ENCODE measurements around the gene SCUBE3.

Gene SCUBE3

DNA sequence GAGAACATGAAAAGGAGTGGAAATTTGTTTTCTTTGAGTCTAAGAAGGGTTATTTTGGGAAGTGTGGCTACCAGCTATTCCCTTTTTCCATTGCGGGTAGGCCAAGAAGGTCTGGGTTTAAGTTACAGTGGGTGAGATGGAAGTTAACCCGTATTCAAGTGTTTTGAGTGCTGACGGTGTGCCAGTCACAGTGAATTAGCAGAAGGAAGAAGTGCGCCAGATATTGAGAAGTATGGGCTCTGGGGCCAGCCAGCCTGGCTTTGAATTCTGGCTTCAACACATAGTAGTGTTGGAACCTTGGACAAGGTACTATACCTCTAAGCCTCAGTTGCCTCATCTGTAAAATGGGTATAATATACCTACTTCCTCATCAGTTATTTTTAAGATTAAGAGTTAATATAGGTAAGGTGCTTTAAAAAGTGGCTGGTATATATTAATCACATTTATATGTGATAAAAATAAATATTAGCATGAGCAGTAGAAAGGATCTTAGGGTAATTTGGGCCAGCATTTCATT, 62.0 kb downstream of the SCUBE3 start:
- DNase-seq (ENCODE audit: low spot score): no peak
- H3K27ac ChIP-seq: peak overlapping the region; percentile 54 to 80
- no peak overlapping the region for H3K4me3 ChIP-seq
- TF ChIP-seq, protein P1, sequence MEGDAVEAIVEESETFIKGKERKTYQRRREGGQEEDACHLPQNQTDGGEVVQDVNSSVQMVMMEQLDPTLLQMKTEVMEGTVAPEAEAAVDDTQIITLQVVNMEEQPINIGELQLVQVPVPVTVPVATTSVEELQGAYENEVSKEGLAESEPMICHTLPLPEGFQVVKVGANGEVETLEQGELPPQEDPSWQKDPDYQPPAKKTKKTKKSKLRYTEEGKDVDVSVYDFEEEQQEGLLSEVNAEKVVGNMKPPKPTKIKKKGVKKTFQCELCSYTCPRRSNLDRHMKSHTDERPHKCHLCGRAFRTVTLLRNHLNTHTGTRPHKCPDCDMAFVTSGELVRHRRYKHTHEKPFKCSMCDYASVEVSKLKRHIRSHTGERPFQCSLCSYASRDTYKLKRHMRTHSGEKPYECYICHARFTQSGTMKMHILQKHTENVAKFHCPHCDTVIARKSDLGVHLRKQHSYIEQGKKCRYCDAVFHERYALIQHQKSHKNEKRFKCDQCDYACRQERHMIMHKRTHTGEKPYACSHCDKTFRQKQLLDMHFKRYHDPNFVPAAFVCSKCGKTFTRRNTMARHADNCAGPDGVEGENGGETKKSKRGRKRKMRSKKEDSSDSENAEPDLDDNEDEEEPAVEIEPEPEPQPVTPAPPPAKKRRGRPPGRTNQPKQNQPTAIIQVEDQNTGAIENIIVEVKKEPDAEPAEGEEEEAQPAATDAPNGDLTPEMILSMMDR (IDR thresholded peaks at IDR 0.05): no peak

DNA sequence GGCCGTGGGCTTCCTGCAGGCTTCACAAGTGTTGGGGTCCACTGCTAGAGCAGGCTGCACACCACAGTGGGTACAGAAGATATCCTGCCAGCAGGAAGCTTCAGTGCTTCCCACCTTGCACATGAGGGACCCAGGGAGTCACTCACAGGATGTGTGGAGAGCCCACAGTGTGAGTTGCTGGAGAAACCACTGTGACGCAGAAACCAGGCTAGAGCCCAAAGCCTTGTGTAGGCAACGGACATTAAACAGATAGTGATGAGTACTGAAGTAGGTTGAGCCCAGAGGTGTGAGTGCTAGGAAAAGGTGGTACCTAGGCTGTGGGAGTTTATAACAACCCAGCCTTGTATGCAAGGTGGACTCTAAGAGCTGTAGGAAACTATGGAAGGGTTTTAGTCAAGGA, 65.0 kb downstream of the SCUBE3 start:
- TF ChIP-seq, protein P1 (IDR thresholded peaks at IDR 0.05): no peak
- DNase-seq (ENCODE audit: low spot score): no peak
- no peak overlapping the region for H3K4me3 ChIP-seq
- no peak overlapping the region for H3K27ac ChIP-seq

DNA sequence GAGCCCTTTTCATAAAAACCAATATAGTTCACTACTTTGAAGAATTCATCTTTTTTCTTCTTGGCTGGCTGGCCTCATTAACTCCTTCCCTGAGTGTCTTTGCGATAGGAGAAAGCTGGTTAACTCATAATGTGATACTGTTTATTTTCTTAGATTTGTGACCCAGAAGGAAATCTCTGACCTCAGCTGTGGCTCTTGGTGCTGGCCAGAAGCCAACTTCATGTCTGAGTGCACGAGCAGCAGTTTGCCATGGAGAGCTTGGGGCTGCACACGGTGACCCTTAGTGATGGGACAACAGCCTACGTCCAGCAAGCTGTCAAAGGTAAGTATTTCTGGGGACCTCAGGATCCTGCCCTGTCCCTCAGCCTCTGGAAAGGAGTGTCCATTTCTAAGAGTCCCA, 67.1 kb downstream of the SCUBE3 start:
- H3K4me3 ChIP-seq: no peak overlapping the region
- no peak for DNase-seq (ENCODE audit: low spot score)
- no peak overlapping the region for H3K27ac ChIP-seq
- TF ChIP-seq, protein P1 (IDR thresholded peaks at IDR 0.05): no peak

DNA sequence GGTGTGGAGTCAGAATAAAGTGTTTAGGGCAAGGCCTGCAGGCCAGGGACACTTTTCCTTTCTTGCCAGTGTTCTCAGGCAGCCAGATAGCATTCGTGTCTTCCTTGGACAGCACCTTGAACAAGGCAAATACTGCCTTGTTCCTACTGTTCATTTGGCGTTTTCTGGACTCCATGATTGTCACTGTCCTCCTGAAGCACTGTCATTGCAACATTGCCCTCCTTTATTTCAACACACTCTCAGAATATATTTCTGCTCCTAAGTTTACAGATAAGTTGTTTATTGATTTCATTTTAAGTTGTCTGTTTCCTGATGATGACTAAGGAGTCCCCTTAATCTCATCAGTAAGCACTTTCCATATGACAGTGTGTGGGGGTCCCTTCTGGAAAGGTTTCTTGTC, 68.7 kb downstream of the SCUBE3 start:
- Histone ChIP-seq H3K4me3 (no peak overlapping the region), H3K27ac (no peak overlapping the region)
- DNase-seq (ENCODE audit: low spot score): no peak

DNA sequence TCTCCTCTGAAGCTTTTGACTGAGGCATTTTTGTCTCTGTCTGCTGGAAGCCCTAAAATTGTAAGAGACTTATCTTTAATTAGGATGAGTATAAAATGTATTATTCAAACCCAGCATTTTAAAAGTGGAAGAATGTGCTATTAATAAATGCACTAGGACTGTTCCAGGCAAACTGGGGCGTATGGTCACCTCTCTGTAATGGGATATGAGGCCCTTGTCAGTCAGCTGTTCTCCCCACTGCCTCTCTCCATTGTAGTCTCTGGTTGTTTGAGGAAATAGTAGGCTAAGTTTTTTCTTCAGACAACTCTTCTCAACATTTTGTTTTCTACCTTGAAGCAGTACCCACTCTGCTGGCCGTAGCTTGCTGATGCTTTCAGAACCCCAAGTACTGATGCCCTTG, 69.6 kb downstream of the SCUBE3 start:
- Histone ChIP-seq H3K4me3 (no peak overlapping the region), H3K27ac (no peak overlapping the region)
- TF ChIP-seq, protein P1 (IDR thresholded peaks at IDR 0.05): no peak
- no peak for DNase-seq (ENCODE audit: low spot score)

More for the DNA sequence above, 68.7 kb downstream of the SCUBE3 start:
- TF ChIP-seq, protein P1 (IDR thresholded peaks at IDR 0.05): no peak

DNA sequence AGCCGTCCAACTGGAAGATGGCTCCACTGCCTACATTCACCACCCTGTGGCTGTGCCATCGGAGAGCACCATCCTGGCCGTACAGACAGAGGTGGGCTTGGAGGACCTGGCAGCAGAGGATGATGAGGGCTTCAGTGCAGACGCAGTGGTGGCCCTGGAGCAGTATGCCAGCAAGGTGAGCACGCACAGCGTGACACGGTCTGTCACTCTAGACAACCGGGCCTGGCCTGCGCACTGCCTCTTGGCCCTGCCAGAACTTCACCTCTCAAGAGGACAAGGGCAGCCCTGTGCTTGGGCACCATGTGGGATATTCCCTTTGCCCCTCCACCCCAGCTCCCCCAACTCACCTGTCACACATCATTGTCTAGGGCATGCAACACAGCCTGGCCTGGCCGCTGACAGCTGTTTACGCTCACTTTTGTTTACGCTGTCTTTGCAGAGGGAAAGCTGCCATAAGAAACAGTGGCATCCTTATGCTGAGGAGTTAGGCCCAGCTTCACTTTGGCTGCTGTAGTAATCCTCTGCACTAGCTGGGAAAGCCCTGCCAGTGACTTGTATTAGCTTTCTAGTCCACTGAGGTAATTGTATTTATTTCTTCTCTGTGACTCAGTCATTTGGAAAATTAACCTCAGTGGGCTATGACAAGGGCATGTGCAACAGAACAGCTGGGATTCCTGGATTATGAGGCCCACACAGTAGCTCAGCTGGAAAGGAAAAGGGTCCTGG, 74.1 kb downstream of the SCUBE3 start:
- H3K4me3 ChIP-seq: no peak overlapping the region
- TF ChIP-seq, protein P1 (IDR thresholded peaks at IDR 0.05): no peak
- no peak for DNase-seq (ENCODE audit: low spot score)
- peak overlapping the region in 1 of 2 donors; percentile 29 for H3K27ac ChIP-seq

DNA sequence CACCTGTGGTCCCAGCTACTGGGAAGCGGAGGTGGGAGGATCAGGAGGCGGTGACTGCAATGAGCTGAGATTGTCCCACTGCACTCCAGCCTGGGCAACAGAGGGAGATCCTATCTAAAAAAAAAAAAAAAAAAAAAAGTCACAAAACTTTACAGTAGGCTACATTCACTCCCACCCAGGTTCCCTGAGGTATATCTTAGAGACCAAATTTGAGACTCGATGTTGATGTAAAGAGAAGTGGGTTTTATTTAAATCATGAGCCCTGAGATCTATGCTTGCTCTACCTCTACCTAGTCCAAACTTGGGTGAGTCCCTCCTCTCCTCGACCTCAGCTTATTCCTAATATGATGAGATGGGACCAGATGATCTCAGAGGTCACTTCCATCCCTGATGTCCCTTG, 75.1 kb downstream of the SCUBE3 start:
- no peak for DNase-seq (ENCODE audit: low spot score)
- Histone ChIP-seq H3K4me3 (no peak overlapping the region), H3K27ac (no peak overlapping the region)
- TF ChIP-seq, protein P1 (IDR thresholded peaks at IDR 0.05): no peak

Data from coronary artery (tissue), 2 donors.